HL-60 (cell line): ENCODE measurements around the gene ANKRD12.

Experiments used
- DNase-seq, 2 experiments: peaks; one replicate each; pipeline ENCODE4 v3.0.0-alpha.2; 2010 to 2020; ENCODE audit warnings: low read depth in 1 of 2, low spot score in 1 of 2
- H3K27ac ChIP-seq: fragments of 250-450 bp; sonication (Bioruptor Pico); replicated peaks from 2 replicates; pipeline ENCODE4 v1.5.1; 2020; ENCODE audit warnings: mild to moderate bottlenecking, moderate library complexity
- H3K27me3 ChIP-seq: fragments of 250-450 bp; sonication (Bioruptor Pico); 2 replicates; pipeline ENCODE4 v1.5.1; 2021; ENCODE audit warnings: mild to moderate bottlenecking, moderate library complexity; ENCODE audit not compliant: insufficient read depth, poor library complexity, severe bottlenecking
- H3K4me3 ChIP-seq: replicated peaks from 2 replicates; pipeline ENCODE4 v1.5.1; 2011; ENCODE audit warnings: mild to moderate bottlenecking, control low read depth, low read length; ENCODE audit not compliant: insufficient read depth
- CTCF ChIP-seq: IDR thresholded peaks from one replicate; pipeline ENCODE4 v1.5.1; 2011; ENCODE audit warnings: low read length, control low read depth, inconsistent platforms; ENCODE audit not compliant: insufficient read depth
- GABPA ChIP-seq: IDR thresholded peaks from 2 replicates; pipeline ENCODE4 v1.6.1; 2012; ENCODE audit warnings: low read depth
- POLR2AphosphoS5 ChIP-seq: IDR thresholded peaks from 2 replicates; pipeline ENCODE4 v1.6.1; 2012; ENCODE audit warnings: low read depth
- REST ChIP-seq: IDR thresholded peaks from 2 replicates; pipeline ENCODE4 v1.6.1; 2012; ENCODE audit warnings: low read depth; ENCODE audit not compliant: insufficient replicate concordance
- SPI1 ChIP-seq: IDR thresholded peaks from 2 replicates; pipeline ENCODE4 v1.6.1; 2012; ENCODE audit warnings: low read depth, mild to moderate bottlenecking, borderline replicate concordance

ANKRD12 gene

GRCh38 chr18:9322744-9323143, 186.2 kb downstream of the ANKRD12 start:
- Histone ChIP-seq H3K27me3 (no peaks in the 10 kb centered on the region), H3K27ac (no peak overlapping the region), H3K4me3 (no peak overlapping the region)
- no peak for TF ChIP-seq CTCF
- no peak for TF ChIP-seq REST
- no peak for TF ChIP-seq SPI1
- TF ChIP-seq GABPA: no peak
- no peak for TF ChIP-seq POLR2AphosphoS5
- DNase-seq: no peak

GRCh38 chr18:9323750-9324445, 187.3 kb downstream of the ANKRD12 start:
- no peak for DNase-seq
- H3K27ac ChIP-seq: no peak overlapping the region
- no peaks in the 10 kb centered on the region for H3K27me3 ChIP-seq
- TF ChIP-seq SPI1: peak; percentile 11; the same call in 1 of the 2 replicates
- no peak for TF ChIP-seq CTCF
- no peak overlapping the region for H3K4me3 ChIP-seq

GRCh38 chr18:9325716-9326115, 189.1 kb downstream of the ANKRD12 start:
- TF ChIP-seq SPI1 (no peak), POLR2AphosphoS5 (no peak), CTCF (no peak), REST (no peak), GABPA (no peak)
- Histone ChIP-seq H3K27me3 (no peaks in the 10 kb centered on the region), H3K27ac (no peak overlapping the region), H3K4me3 (no peak overlapping the region)
- DNase-seq: no peak

- DNase-seq: no peak
- Histone ChIP-seq H3K27me3 (no peaks in the 10 kb centered on the region), H3K4me3 (no peak overlapping the region), H3K27ac (no peak overlapping the region)
- TF ChIP-seq GABPA (no peak), POLR2AphosphoS5 (no peak), REST (no peak), CTCF (no peak), SPI1 (no peak)
Measured at GRCh38 chr18:9328776-9329175, 192.2 kb downstream of the ANKRD12 start.
